ENCODE measurements around the gene COL16A1. TPM values are rescaled to one million over a fixed set of nuclear protein-coding genes. Genes with fewer than 3 reads are reported as not detected.
A peak's percentile ranks its signal among the peaks of the same experiment; 100 is the strongest.

The COL16A1 gene
- total RNA-seq, 4 donors from 2014 or later, result 67.2 to 169 (median 149) TPM

DNA sequence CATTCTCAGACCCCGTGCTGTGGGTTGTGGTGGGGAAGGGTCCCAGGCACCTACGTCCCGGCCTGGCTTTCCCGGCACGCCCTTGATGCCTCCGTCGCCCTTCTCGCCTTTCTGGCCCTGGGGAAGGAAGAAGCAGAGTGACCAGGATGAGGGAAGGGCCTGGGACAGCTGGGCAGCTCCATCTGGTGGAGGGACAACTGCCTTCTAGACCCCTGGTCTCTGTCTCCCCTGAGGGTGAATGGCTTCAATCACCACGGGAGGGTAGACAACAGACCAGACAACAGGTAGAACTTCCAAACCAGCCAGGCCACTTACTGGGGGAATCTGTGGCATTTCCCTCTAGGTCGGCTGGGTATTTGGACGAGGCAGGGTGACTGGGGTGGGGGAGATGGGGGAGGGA, 11.9 kb downstream of the COL16A1 start:
- H3K9me3 ChIP-seq, result no peaks in the 10 kb centered on the region
- WGBS, 2 donors (ENCODE audit: low coverage in 1 of 2), result 64% methylated on average over 3 of the region's 11 CpGs; no CpG with 5 or more reads in 1 of the 2 donors
- TF ChIP-seq, protein P1, sequence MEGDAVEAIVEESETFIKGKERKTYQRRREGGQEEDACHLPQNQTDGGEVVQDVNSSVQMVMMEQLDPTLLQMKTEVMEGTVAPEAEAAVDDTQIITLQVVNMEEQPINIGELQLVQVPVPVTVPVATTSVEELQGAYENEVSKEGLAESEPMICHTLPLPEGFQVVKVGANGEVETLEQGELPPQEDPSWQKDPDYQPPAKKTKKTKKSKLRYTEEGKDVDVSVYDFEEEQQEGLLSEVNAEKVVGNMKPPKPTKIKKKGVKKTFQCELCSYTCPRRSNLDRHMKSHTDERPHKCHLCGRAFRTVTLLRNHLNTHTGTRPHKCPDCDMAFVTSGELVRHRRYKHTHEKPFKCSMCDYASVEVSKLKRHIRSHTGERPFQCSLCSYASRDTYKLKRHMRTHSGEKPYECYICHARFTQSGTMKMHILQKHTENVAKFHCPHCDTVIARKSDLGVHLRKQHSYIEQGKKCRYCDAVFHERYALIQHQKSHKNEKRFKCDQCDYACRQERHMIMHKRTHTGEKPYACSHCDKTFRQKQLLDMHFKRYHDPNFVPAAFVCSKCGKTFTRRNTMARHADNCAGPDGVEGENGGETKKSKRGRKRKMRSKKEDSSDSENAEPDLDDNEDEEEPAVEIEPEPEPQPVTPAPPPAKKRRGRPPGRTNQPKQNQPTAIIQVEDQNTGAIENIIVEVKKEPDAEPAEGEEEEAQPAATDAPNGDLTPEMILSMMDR (IDR thresholded peaks at IDR 0.05), result no peak
- TF ChIP-seq EP300 (IDR thresholded peaks at IDR 0.05), result no peak
- TF ChIP-seq POLR2A (IDR thresholded peaks at IDR 0.05), result no peak
- TF ChIP-seq POLR2AphosphoS5 (IDR thresholded peaks at IDR 0.05), result no peak
- H3K4me3 ChIP-seq, result no peak overlapping the region
- peaks cover 0 to 40% (median 3%) of the 10 kb centered on the region in 3 donors for H3K4me1 ChIP-seq
- no peaks in the 10 kb centered on the region for H3K27me3 ChIP-seq
- H3K36me3 ChIP-seq, result peaks cover 0 to 52% of the 10 kb centered on the region in 2 donors
- no peak overlapping the region for H3K27ac ChIP-seq
- no peak for ATAC-seq

- Histone ChIP-seq H3K27ac (no peak overlapping the region), H3K36me3 (peaks cover 0 to 49% of the 10 kb centered on the region in 2 donors)
Observed at GRCh38 chr1:31691446-31691845, 12.4 kb downstream of the COL16A1 start.

DNA sequence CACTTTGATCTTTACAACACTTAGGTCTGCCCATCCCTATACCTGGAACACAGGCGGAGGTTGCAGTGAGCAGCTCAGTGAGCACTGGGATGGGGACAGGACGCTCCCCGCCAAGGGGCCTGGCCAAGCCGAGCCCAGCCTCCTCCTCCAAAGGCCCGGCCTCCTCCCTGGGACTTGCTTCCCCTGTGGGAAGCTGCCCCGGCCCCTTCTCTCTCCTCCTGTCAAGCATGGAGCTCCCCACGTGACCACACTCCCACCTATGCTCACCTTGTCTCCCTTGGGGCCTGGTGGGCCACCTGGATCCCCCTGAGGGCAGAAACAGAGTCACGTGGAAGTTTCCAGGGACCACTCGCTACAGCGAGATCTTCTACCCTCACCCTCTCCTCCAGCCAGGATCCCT, 12.9 kb downstream of the COL16A1 start:
- no peak for TF ChIP-seq POLR2A (IDR thresholded peaks at IDR 0.05)
- TF ChIP-seq, protein P1 (IDR thresholded peaks at IDR 0.05), result no peak
- no peak for TF ChIP-seq POLR2AphosphoS5 (IDR thresholded peaks at IDR 0.05)
- TF ChIP-seq EP300 (IDR thresholded peaks at IDR 0.05), result no peak
- H3K27me3 ChIP-seq, result no peaks in the 10 kb centered on the region
- H3K27ac ChIP-seq, result no peak overlapping the region
- H3K9me3 ChIP-seq, result no peaks in the 10 kb centered on the region
- peaks cover 0 to 53% of the 10 kb centered on the region in 2 donors for H3K36me3 ChIP-seq
- H3K4me3 ChIP-seq, result no peak overlapping the region
- ATAC-seq, result no peak
- H3K4me1 ChIP-seq, result peaks cover 0 to 40% (median 3%) of the 10 kb centered on the region in 3 donors
- no CpG with 5 or more reads among the region's 10 CpGs for WGBS, 2 donors (ENCODE audit: low coverage in 1 of 2)

More at GRCh38 chr1:31691446-31691845, 12.4 kb downstream of the COL16A1 start:
- Histone ChIP-seq H3K9me3 (no peaks in the 10 kb centered on the region), H3K4me3 (no peak overlapping the region), H3K27me3 (no peaks in the 10 kb centered on the region), H3K4me1 (peaks cover 0 to 40% (median 3%) of the 10 kb centered on the region in 3 donors)
- WGBS, 2 donors (ENCODE audit: low coverage in 1 of 2), result 100% methylated on average over 1 of the region's 4 CpGs; no CpG with 5 or more reads in 1 of the 2 donors
- ATAC-seq, result no peak
- TF ChIP-seq, protein P1 (IDR thresholded peaks at IDR 0.05), result no peak
- TF ChIP-seq EP300 (IDR thresholded peaks at IDR 0.05) (no peak), POLR2AphosphoS5 (IDR thresholded peaks at IDR 0.05) (no peak), POLR2A (IDR thresholded peaks at IDR 0.05) (no peak)

GRCh38 chr1:31689854-31690253, 14.0 kb downstream of the COL16A1 start:
- Histone ChIP-seq H3K27me3 (no peaks in the 10 kb centered on the region), H3K36me3 (peaks cover 0 to 57% of the 10 kb centered on the region in 2 donors), H3K9me3 (no peaks in the 10 kb centered on the region), H3K4me1 (peaks cover 0 to 33% (median 3%) of the 10 kb centered on the region in 3 donors), H3K4me3 (no peak overlapping the region), H3K27ac (peak overlapping the region in 1 of 4 donors; percentile 69)
- TF ChIP-seq POLR2A (IDR thresholded peaks at IDR 0.05), result no peak
- TF ChIP-seq, protein P1 (IDR thresholded peaks at IDR 0.05), result no peak
- TF ChIP-seq POLR2AphosphoS5 (IDR thresholded peaks at IDR 0.05), result no peak
- TF ChIP-seq EP300 (IDR thresholded peaks at IDR 0.05), result no peak
- 84% methylated on average over 4 of the region's 6 CpGs; no CpG with 5 or more reads in 1 of the 2 donors for WGBS, 2 donors (ENCODE audit: low coverage in 1 of 2)
- ATAC-seq, result no peak

GRCh38 chr1:31689379-31689778, 14.4 kb downstream of the COL16A1 start:
- H3K4me3 ChIP-seq, result no peak overlapping the region
- no peaks in the 10 kb centered on the region for H3K27me3 ChIP-seq
- H3K36me3 ChIP-seq, result peaks cover 0 to 57% of the 10 kb centered on the region in 2 donors
- no peak for ATAC-seq
- peaks cover 0 to 33% (median 3%) of the 10 kb centered on the region in 3 donors for H3K4me1 ChIP-seq
- TF ChIP-seq, protein P1 (IDR thresholded peaks at IDR 0.05), result no peak
- TF ChIP-seq POLR2AphosphoS5 (IDR thresholded peaks at IDR 0.05), result no peak
- no peak for TF ChIP-seq EP300 (IDR thresholded peaks at IDR 0.05)
- no peak for TF ChIP-seq POLR2A (IDR thresholded peaks at IDR 0.05)
- WGBS, 2 donors (ENCODE audit: low coverage in 1 of 2), result 43% methylated on average over 1 of the region's 2 CpGs; no CpG with 5 or more reads in 1 of the 2 donors
- peak overlapping the region in 1 of 4 donors; percentile 69 for H3K27ac ChIP-seq
- H3K9me3 ChIP-seq, result no peaks in the 10 kb centered on the region
